ENCODE results near the gene QKI.

- TF ChIP-seq EP300 (IDR thresholded peaks at IDR 0.05; ENCODE audit: borderline replicate concordance) (no peak), RAD21 (IDR thresholded peaks at IDR 0.05; ENCODE audit: low read depth) (no peak), YY1 (IDR thresholded peaks at IDR 0.05; ENCODE audit: low read depth) (no peak), CREB1 (IDR thresholded peaks at IDR 0.05; ENCODE audit: low read depth) (no peak), ZBTB7A (IDR thresholded peaks at IDR 0.05; ENCODE audit: low read depth) (no peak), USF1 (IDR thresholded peaks at IDR 0.05) (no peak), TAF1 (IDR thresholded peaks at IDR 0.05; ENCODE audit: low read depth) (no peak)
- TF ChIP-seq, protein P1, sequence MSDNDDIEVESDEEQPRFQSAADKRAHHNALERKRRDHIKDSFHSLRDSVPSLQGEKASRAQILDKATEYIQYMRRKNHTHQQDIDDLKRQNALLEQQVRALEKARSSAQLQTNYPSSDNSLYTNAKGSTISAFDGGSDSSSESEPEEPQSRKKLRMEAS (IDR thresholded peaks at IDR 0.05): no peak
- TF ChIP-seq, protein P2, sequence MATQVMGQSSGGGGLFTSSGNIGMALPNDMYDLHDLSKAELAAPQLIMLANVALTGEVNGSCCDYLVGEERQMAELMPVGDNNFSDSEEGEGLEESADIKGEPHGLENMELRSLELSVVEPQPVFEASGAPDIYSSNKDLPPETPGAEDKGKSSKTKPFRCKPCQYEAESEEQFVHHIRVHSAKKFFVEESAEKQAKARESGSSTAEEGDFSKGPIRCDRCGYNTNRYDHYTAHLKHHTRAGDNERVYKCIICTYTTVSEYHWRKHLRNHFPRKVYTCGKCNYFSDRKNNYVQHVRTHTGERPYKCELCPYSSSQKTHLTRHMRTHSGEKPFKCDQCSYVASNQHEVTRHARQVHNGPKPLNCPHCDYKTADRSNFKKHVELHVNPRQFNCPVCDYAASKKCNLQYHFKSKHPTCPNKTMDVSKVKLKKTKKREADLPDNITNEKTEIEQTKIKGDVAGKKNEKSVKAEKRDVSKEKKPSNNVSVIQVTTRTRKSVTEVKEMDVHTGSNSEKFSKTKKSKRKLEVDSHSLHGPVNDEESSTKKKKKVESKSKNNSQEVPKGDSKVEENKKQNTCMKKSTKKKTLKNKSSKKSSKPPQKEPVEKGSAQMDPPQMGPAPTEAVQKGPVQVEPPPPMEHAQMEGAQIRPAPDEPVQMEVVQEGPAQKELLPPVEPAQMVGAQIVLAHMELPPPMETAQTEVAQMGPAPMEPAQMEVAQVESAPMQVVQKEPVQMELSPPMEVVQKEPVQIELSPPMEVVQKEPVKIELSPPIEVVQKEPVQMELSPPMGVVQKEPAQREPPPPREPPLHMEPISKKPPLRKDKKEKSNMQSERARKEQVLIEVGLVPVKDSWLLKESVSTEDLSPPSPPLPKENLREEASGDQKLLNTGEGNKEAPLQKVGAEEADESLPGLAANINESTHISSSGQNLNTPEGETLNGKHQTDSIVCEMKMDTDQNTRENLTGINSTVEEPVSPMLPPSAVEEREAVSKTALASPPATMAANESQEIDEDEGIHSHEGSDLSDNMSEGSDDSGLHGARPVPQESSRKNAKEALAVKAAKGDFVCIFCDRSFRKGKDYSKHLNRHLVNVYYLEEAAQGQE (IDR thresholded peaks at IDR 0.05; ENCODE audit: low read depth): no peak
Measured at GRCh38 chr6:163417595-163417994, 3.1 kb downstream of the QKI start.
